Endothelial cell of umbilical vein (primary cell): ENCODE results near the gene TCERG1L. TPM values are rescaled to one million over a fixed set of nuclear protein-coding genes. Genes with fewer than 3 reads are reported as not detected.

ENCODE experiments used
- BruUV-seq: library from RNA; stranded (reverse); fragments of 400-500 nt; replicated peaks from 2 replicates; lab custom pipeline; 2021; lab: Mats Ljungman, UMichigan
- CTCF ChIA-PET: fragments of 300-600, 350-600 bp; sonication (Branson Sonifier 250); formaldehyde crosslinking; loops from one replicate; lab custom pipeline; 2021; ENCODE audit warnings: antibody characterized with exemption, inconsistent platforms; lab: Charles Lee
- POLR2A ChIA-PET: fragments of 300-600, 350-600 bp; sonication (Branson Sonifier 250); formaldehyde crosslinking; loops from one replicate; lab custom pipeline; 2021; ENCODE audit warnings: antibody characterized with exemption, inconsistent platforms; lab: Charles Lee
- DNase-seq: peaks from one replicate; pipeline ENCODE4 v3.0.0-alpha.2; 2011; ENCODE audit warnings: low read depth, low spot score
- FAIRE-seq: peaks from 2 replicates; lab custom pipeline; 2011; peaks lifted over from hg19 to GRCh38; lab: Jason Lieb, UNC
- H2AFZ ChIP-seq: 2 replicates; pipeline ENCODE4 v1.6.0; 2012; ENCODE audit warnings: low read depth, low read length, control low read depth, inconsistent platforms
- H3K27ac ChIP-seq: 2 replicates; pipeline ENCODE4 v1.5.1; 2011; ENCODE audit warnings: low read depth, mild to moderate bottlenecking, control low read depth, low read length, moderate library complexity; ENCODE audit not compliant: insufficient read depth
- H3K27me3 ChIP-seq, 2 experiments: 2 replicates each; pipeline versions ENCODE4 v1.6.0 to v1.6.1; 2011; ENCODE audit warnings: low read length in 2 of 2, mixed read lengths in 1 of 2; ENCODE audit not compliant: control insufficient read depth in 2 of 2, insufficient read depth in 2 of 2
- H3K36me3 ChIP-seq, 2 experiments: 2 replicates in 1 of 2; 3 replicates in 1 of 2; pipeline ENCODE4 v1.5.1; 2011; ENCODE audit warnings: low read length in 2 of 2, mild to moderate bottlenecking in 1 of 2, moderate library complexity in 1 of 2; ENCODE audit not compliant: control insufficient read depth in 2 of 2, insufficient read depth in 2 of 2; ENCODE audit errors: extremely low read depth in 1 of 2
- H3K4me1 ChIP-seq: 3 replicates; pipeline ENCODE4 v1.5.1; 2011; ENCODE audit warnings: mild to moderate bottlenecking, low read length; ENCODE audit not compliant: control insufficient read depth, insufficient read depth; ENCODE audit errors: extremely low read depth
- H3K4me2 ChIP-seq: 2 replicates; pipeline ENCODE4 v1.6.1; 2011; ENCODE audit warnings: low read length, control low read depth, mixed read lengths; ENCODE audit not compliant: insufficient read depth
- H3K4me3 ChIP-seq, 3 experiments: fragments of 200-600 bp in 1 of 3; sonication (generic), shearing (Covaris generic) in 1 of 3; replicated peaks in 1 of 3; 2 replicates each; pipeline ENCODE4 v1.5.1; 2011 to 2016; ENCODE audit warnings: control low read depth in 3 of 3, low read length in 3 of 3, mild to moderate bottlenecking in 2 of 3, inconsistent platforms in 1 of 3, low read depth in 1 of 3, moderate library complexity in 1 of 3; ENCODE audit not compliant: insufficient read depth in 1 of 3
- H3K79me2 ChIP-seq: 2 replicates; pipeline ENCODE4 v1.6.0; 2012; ENCODE audit warnings: low read length, inconsistent platforms; ENCODE audit not compliant: control insufficient read depth, insufficient read depth
- H3K9ac ChIP-seq: replicated peaks from 2 replicates; pipeline ENCODE3; 2011; ENCODE audit warnings: low read length, control low read depth; ENCODE audit not compliant: insufficient read depth; ENCODE audit errors: extremely low read depth
- H3K9me1 ChIP-seq: replicated peaks from 3 replicates; pipeline ENCODE4 v1.6.0; 2011; ENCODE audit warnings: mild to moderate bottlenecking, low read length; ENCODE audit not compliant: control insufficient read depth, insufficient read depth; ENCODE audit errors: extremely low read depth
- H3K9me3 ChIP-seq: replicated peaks from 2 replicates; pipeline ENCODE4 v1.5.1; 2012; ENCODE audit warnings: low read length, inconsistent platforms; ENCODE audit not compliant: control insufficient read depth, insufficient read depth
- H4K20me1 ChIP-seq: replicated peaks from 2 replicates; pipeline ENCODE3; 2011; ENCODE audit warnings: mild to moderate bottlenecking, low read length; ENCODE audit not compliant: control insufficient read depth, insufficient read depth; ENCODE audit errors: extremely low read depth
- EZH2 ChIP-seq: IDR thresholded peaks from 2 replicates; pipeline ENCODE4 v1.6.1; 2012; ENCODE audit warnings: borderline replicate concordance, low read depth, mild to moderate bottlenecking, moderate library complexity, low read length, inconsistent platforms; ENCODE audit not compliant: severe bottlenecking
- FOS ChIP-seq: IDR thresholded peaks from 2 replicates; pipeline ENCODE4 v1.6.1; 2011; ENCODE audit warnings: mild to moderate bottlenecking, low read length, moderate library complexity, borderline replicate concordance; ENCODE audit not compliant: insufficient read depth
- GATA2 ChIP-seq: IDR thresholded peaks from 2 replicates; pipeline ENCODE4 v1.7.0; 2011; ENCODE audit warnings: low read depth, mild to moderate bottlenecking, moderate library complexity, mixed read lengths, low read length; ENCODE audit not compliant: insufficient read length, insufficient read depth
- JUN ChIP-seq: IDR thresholded peaks from 2 replicates; pipeline ENCODE4 v1.6.1; 2011; ENCODE audit warnings: borderline replicate concordance, low read depth; ENCODE audit not compliant: insufficient read length, insufficient read depth
- MYC ChIP-seq: IDR thresholded peaks from one replicate; pipeline ENCODE4 v1.6.1; 2011; ENCODE audit warnings: mild to moderate bottlenecking, low read depth, low read length
- POLR2A ChIP-seq: IDR thresholded peaks from 2 replicates; pipeline ENCODE4 v1.6.1; 2012; ENCODE audit warnings: low read depth, mild to moderate bottlenecking, control low read depth, low read length
- POLR2AphosphoS5 ChIP-seq: IDR thresholded peaks from 2 replicates; pipeline ENCODE4 v1.6.1; 2012; ENCODE audit warnings: low read depth, mild to moderate bottlenecking, control low read depth, low read length, moderate library complexity; ENCODE audit not compliant: insufficient read depth
- dilution Hi-C: fragments of 300-500 bp; cut with MboI; formaldehyde crosslinking; loops from one replicate; pipeline ENCODE4 v1.15.0; 2019; ENCODE audit warnings: low sequenced_read_pairs; ENCODE audit not compliant: extremely low pct_ligation_motif_present
- intact Hi-C: fragments of 100-400 bp; cut with micrococcal nuclease; formaldehyde crosslinking; loops from one replicate; pipeline ENCODE4 v1.10.0; 2022
- polyA plus RNA-seq, 4 experiments: library from polyadenylated mRNA; depleted of rRNA in 3 of 4; stranded (reverse) in 3 of 4; unstranded in 1 of 4; fragments of >200 nt; gene quantifications; 2 replicates each; pipeline versions ENCODE4 v1.2.1 to v1.2.3, GENCODE V29; 2011 to 2012; ENCODE audit warnings: missing spikeins in 1 of 4
- total RNA-seq: library from RNA; stranded (reverse); gene quantifications from 2 replicates; pipeline ENCODE4 v1.2.3, GENCODE V29; 2021
- TF ChIP-seq, protein P1 (sequence below): IDR thresholded peaks from 2 replicates; pipeline ENCODE4 v1.6.1; 2011; ENCODE audit not compliant: insufficient read depth, insufficient read length
- TF ChIP-seq, protein P2 (sequence below), 2 donors: IDR thresholded peaks; 1 replicate in 1 of 2; 2 replicates in 1 of 2; pipeline ENCODE4 v1.5.1; 2011; ENCODE audit warnings: low read length in 2 of 2, mild to moderate bottlenecking in 2 of 2, moderate library complexity in 2 of 2, control low read depth in 1 of 2, inconsistent platforms in 1 of 2, low read depth in 1 of 2; ENCODE audit not compliant: insufficient read depth in 1 of 2; ENCODE audit errors: extremely low read depth in 1 of 2

TCERG1L gene
- total and polyA plus RNA-seq, 2 donors (not counting 3 experiments of a cell fraction or from before 2014, with no cell fraction given) = not detected

DNA sequence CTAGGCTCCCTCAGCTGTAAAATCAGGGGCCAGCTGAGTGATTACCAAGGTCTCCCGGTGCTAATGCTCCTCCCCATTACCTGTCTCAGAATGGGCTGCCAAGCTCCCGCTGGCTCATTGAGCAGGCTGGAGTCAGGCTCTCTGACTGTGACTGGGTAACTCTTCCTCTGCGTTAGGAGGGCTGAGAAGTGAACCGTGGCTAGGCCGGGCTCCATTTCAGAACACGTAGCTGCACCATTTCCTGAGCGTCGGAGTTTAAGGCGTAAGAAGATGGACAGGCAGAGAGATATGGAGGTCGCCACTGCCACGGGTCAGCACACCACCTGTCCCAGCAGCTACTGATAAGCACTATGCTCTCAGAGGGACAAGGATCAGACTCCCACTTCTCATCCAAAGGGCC lies 250.3 kb downstream of the TCERG1L start:
- Histone ChIP-seq H3K27ac (no peak overlapping the region), H3K9ac (no peak overlapping the region), H3K79me2 (no peaks in the 10 kb centered on the region), H3K4me1 (no peaks in the 10 kb centered on the region), H2AFZ (no peak overlapping the region), H3K4me3 (no peak overlapping the region), H4K20me1 (no peaks in the 10 kb centered on the region), H3K27me3 (no peaks in the 10 kb centered on the region), H3K36me3 (no peaks in the 10 kb centered on the region), H3K9me1 (no peaks in the 10 kb centered on the region), H3K4me2 (no peak overlapping the region), H3K9me3 (peaks cover 4% of the 10 kb centered on the region)
- no TSS peak for BruUV-seq
- FAIRE-seq (no peak), DNase-seq (no peak)
- TF ChIP-seq FOS (no peak), EZH2 (no peak), POLR2A (no peak), JUN (no peak), GATA2 (no peak), POLR2AphosphoS5 (no peak), MYC (no peak)
- TF ChIP-seq, protein P1, sequence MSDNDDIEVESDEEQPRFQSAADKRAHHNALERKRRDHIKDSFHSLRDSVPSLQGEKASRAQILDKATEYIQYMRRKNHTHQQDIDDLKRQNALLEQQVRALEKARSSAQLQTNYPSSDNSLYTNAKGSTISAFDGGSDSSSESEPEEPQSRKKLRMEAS = no peak
- TF ChIP-seq, protein P2, sequence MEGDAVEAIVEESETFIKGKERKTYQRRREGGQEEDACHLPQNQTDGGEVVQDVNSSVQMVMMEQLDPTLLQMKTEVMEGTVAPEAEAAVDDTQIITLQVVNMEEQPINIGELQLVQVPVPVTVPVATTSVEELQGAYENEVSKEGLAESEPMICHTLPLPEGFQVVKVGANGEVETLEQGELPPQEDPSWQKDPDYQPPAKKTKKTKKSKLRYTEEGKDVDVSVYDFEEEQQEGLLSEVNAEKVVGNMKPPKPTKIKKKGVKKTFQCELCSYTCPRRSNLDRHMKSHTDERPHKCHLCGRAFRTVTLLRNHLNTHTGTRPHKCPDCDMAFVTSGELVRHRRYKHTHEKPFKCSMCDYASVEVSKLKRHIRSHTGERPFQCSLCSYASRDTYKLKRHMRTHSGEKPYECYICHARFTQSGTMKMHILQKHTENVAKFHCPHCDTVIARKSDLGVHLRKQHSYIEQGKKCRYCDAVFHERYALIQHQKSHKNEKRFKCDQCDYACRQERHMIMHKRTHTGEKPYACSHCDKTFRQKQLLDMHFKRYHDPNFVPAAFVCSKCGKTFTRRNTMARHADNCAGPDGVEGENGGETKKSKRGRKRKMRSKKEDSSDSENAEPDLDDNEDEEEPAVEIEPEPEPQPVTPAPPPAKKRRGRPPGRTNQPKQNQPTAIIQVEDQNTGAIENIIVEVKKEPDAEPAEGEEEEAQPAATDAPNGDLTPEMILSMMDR (IDR thresholded peaks at IDR 0.05; ENCODE audit: extremely low read depth in 1 of 2, insufficient read depth in 1 of 2, low read depth in 1 of 2, low read length in 2 of 2) = no peak
- POLR2A ChIA-PET = no interaction called here
- CTCF ChIA-PET = no interaction called here
- intact Hi-C loops = no loop called here
- dilution Hi-C loops = no loop called here
